Neural crest cell (in vitro differentiated cells): Measurements from ENCODE around the gene ARID5A. TPM values are rescaled to one million over a fixed set of nuclear protein-coding genes. Genes with fewer than 3 reads are reported as not detected.

Source experiments
- DNase-seq: peaks from one replicate; pipeline ENCODE4 v3.0.0; 2021; ENCODE audit warnings: low read depth, mixed read lengths, low spot score
- H3K27ac Mint-ChIP-seq: one replicate; pipeline ENCODE4 v1.8.0; 2021; ENCODE audit warnings: mild to moderate bottlenecking, mixed read lengths; ENCODE audit not compliant: unreplicated experiment
- H3K27me3 Mint-ChIP-seq: 2 replicates; pipeline ENCODE4 v1.8.0; 2021; ENCODE audit warnings: low read depth, mild to moderate bottlenecking, mixed read lengths
- H3K36me3 Mint-ChIP-seq: 2 replicates; pipeline ENCODE4 v1.8.0; 2021; ENCODE audit warnings: low read depth, mild to moderate bottlenecking, mixed read lengths
- H3K4me1 Mint-ChIP-seq: 2 replicates; pipeline ENCODE4 v1.8.0; 2021; ENCODE audit warnings: mixed read lengths
- H3K4me3 Mint-ChIP-seq: one replicate; pipeline ENCODE4 v1.8.0; 2021; ENCODE audit warnings: mild to moderate bottlenecking, mixed read lengths
- H3K9me3 Mint-ChIP-seq: 2 replicates; pipeline ENCODE4 v1.8.0; 2021; ENCODE audit warnings: mixed read lengths
- total RNA-seq: library from RNA; stranded (reverse); gene quantifications from 2 replicates; pipeline ENCODE4 v1.2.1, GENCODE V29; 2021
- TF ChIP-seq, protein P1 (sequence below): fragments of 200-600 bp; sonication (generic); conservative IDR thresholded peaks from 2 replicates; pipeline ENCODE4 v1.5.0; 2021; ENCODE audit warnings: antibody characterized with exemption, mild to moderate bottlenecking

The ARID5A gene
- total RNA-seq, 1 donor from 2014 or later, result 12.0 TPM

DNA sequence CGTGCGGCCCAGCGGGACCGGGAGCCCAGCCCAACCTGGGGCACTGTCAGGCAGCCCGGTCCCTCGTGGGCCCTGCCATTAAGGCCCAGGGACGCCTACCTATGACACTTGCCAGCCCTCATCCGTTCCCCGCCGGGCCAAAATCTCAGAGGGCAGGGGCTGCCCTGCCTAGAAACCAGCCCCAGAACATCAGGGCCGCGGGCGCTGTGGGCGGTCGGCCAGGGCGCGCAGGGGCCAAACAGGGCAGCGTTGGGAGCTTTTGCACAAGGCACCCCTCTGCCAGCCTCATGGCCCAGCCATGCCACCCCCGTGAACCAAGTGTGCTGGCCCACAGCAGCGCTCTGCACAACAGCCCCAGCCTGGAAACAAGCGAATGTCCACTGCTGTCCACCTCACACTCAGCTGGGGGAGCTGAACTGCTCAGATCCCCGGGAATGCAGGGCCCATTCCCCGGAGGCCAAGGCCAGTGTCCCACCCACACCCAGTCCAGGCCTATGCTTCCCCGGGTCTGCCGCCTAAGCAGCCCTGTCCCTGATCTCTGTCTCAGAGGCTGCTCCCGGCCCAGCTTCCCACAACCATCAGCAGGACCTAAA, 27.9 kb upstream of the ARID5A start:
- H3K4me1 Mint-ChIP-seq, result peaks cover 11% of the 10 kb centered on the region
- H3K9me3 Mint-ChIP-seq, result no peaks in the 10 kb centered on the region
- H3K36me3 Mint-ChIP-seq, result no peaks in the 10 kb centered on the region
- peaks cover 6% of the 10 kb centered on the region for H3K27me3 Mint-ChIP-seq
- no peak overlapping the region for H3K4me3 Mint-ChIP-seq
- H3K27ac Mint-ChIP-seq, result no peak overlapping the region
- TF ChIP-seq, protein P1, sequence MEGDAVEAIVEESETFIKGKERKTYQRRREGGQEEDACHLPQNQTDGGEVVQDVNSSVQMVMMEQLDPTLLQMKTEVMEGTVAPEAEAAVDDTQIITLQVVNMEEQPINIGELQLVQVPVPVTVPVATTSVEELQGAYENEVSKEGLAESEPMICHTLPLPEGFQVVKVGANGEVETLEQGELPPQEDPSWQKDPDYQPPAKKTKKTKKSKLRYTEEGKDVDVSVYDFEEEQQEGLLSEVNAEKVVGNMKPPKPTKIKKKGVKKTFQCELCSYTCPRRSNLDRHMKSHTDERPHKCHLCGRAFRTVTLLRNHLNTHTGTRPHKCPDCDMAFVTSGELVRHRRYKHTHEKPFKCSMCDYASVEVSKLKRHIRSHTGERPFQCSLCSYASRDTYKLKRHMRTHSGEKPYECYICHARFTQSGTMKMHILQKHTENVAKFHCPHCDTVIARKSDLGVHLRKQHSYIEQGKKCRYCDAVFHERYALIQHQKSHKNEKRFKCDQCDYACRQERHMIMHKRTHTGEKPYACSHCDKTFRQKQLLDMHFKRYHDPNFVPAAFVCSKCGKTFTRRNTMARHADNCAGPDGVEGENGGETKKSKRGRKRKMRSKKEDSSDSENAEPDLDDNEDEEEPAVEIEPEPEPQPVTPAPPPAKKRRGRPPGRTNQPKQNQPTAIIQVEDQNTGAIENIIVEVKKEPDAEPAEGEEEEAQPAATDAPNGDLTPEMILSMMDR, result no peak
- no peak for DNase-seq

DNA sequence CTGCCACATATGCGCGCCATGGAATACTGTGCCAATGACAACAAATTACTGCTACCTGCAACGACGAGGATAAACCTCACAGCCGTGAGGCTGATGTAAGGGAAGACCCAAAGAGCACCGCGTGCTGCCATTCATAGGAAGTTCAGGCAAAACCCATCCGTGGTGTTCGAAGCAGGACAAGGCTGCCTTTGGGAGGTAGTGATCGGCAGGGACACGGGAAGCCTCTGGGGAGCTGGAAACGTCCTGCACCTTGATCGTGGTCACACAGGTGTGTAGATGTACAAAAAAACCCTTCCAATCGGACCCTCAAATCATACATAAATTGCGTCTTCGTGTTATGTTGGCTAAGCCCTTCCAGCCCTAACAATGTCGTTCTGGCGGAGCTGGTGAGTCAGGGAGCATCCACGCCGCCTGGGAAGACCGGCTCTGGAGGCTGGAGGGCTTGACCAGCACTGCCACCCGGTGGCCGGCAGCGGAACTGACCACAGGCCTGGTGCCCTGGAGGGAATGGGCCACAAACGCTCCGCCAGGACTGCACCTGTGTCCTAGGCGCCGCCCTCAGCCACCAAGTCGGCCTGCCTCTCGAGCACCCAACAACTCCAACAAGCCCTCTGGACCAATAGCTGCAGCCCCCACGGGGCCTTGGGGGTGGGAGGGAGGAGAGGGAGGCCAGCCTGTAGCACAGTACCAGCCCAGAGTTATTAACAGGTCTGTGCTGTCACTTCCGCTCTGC, 27.3 kb upstream of the ARID5A start:
- peak; percentile 93 for DNase-seq
- H3K36me3 Mint-ChIP-seq, result no peaks in the 10 kb centered on the region
- H3K27ac Mint-ChIP-seq, result no peak overlapping the region
- TF ChIP-seq, protein P1, result peak; percentile 98
- H3K4me3 Mint-ChIP-seq, result peak overlapping the region; percentile 13
- H3K4me1 Mint-ChIP-seq, result peaks cover 11% of the 10 kb centered on the region
- no peaks in the 10 kb centered on the region for H3K9me3 Mint-ChIP-seq
- peaks cover 6% of the 10 kb centered on the region for H3K27me3 Mint-ChIP-seq

DNA sequence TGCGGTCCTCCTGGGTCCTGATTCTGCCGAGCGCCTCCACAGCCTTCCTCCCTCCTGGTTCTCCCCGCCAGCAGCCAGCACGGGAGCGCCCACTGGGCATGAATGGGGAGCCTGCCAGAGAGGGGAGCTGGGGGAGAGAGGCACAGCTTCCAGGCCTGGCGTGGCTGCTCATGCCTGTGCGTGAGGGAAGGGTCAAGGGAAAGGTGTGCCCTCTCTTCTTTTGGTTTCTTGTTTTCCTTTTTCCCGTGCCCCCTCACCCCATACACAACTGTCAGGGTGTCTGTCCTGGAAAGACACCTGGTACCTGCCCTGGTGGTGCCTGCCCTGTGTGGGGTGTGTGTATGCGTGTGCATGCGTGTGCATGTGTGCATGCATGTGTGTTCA, 26.7 kb upstream of the ARID5A start:
- no peak overlapping the region for H3K4me3 Mint-ChIP-seq
- H3K36me3 Mint-ChIP-seq, result no peaks in the 10 kb centered on the region
- no peaks in the 10 kb centered on the region for H3K9me3 Mint-ChIP-seq
- peaks cover 6% of the 10 kb centered on the region for H3K27me3 Mint-ChIP-seq
- H3K27ac Mint-ChIP-seq, result no peak overlapping the region
- peaks cover 11% of the 10 kb centered on the region for H3K4me1 Mint-ChIP-seq
- DNase-seq, result no peak
- TF ChIP-seq, protein P1, result no peak

DNA sequence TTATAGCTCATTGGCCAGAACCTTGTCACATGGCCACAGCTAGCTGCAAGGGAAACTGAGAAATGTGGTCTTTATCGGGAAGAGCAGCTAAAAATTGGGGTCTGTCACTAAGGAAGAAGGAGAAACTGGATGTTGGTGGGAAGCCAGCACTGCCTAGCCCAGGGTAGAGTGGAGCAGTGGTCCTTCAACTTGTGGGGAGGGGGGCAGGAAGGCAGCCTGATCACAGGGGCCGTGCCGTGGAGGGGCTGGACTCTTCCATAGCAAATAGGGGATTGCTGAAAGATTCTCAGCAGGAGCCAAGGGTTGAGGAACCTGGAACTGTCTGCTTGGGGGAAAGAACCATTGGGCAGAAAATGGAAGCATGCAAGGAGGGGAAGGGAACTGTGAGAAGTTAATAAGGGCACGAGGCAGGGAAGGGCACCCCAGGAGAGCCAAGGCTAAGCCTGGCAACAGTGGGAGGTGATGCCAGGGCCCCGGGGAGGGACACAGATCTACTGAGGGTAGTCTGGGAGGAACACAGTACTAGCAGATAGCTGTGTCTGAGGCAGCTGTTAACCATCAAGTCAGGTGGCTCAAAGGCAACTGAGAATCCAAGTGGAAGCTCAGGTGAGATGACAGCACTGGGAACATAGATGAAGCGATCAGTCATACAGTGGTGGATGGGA, 25.5 kb upstream of the ARID5A start:
- no peaks in the 10 kb centered on the region for H3K9me3 Mint-ChIP-seq
- peaks cover 11% of the 10 kb centered on the region for H3K4me1 Mint-ChIP-seq
- H3K27me3 Mint-ChIP-seq, result peaks cover 6% of the 10 kb centered on the region
- no peak for DNase-seq
- TF ChIP-seq, protein P1, result no peak
- no peak overlapping the region for H3K27ac Mint-ChIP-seq
- no peak overlapping the region for H3K4me3 Mint-ChIP-seq
- no peaks in the 10 kb centered on the region for H3K36me3 Mint-ChIP-seq

DNA sequence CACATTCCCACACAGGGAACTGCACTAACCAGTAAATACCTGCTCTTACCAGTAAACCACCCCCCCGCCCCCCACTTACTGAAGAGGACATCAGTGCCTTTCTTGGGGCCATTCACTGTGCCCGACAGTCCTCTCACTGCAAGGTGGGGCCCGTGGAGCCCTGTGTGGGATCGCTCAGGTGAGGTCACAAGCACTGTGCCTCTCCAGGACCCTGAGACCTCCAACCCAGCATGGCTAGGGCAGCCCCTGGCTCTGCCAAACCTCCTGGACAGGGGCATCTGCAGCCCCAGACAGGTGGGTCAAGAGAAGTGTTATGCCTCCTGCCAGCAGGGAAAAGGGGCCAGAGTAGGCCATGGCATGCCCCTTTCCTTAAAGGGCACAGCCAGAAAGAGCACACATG, 24.7 kb upstream of the ARID5A start:
- TF ChIP-seq, protein P1, result no peak

More for the DNA sequence above, 24.7 kb upstream of the ARID5A start:
- no peak for DNase-seq
- Mint-ChIP-seq H3K9me3 (peaks cover 3% of the 10 kb centered on the region), H3K36me3 (no peaks in the 10 kb centered on the region), H3K27me3 (peaks cover 6% of the 10 kb centered on the region), H3K27ac (no peak overlapping the region), H3K4me1 (peaks cover 11% of the 10 kb centered on the region), H3K4me3 (no peak overlapping the region)
